Nephron progenitor cell (in vitro differentiated cells): ENCODE measurements around the gene SLC41A3.
"Not testable (repeated sequence)": the region's sequence is repeated elsewhere in the genome, so short reads cannot be mapped to it uniquely, and the experiment has no call there.

Experiments used
- DNase-seq: peaks from one replicate; pipeline ENCODE4 v3.0.0; 2021
- H3K27ac Mint-ChIP-seq: 2 replicates; pipeline ENCODE4 v1.8.0; 2021; ENCODE audit warnings: mild to moderate bottlenecking, moderate library complexity, mixed read lengths
- H3K27me3 Mint-ChIP-seq: 2 replicates; pipeline ENCODE4 v1.8.0; 2021; ENCODE audit warnings: mild to moderate bottlenecking, low read depth, mixed read lengths; ENCODE audit not compliant: poor library complexity
- H3K36me3 Mint-ChIP-seq: 2 replicates; pipeline ENCODE4 v1.8.0; 2021; ENCODE audit warnings: low read depth, mixed read lengths
- H3K4me1 Mint-ChIP-seq: 2 replicates; pipeline ENCODE4 v1.8.0; 2021; ENCODE audit warnings: mixed read lengths
- H3K4me3 Mint-ChIP-seq: 2 replicates; pipeline ENCODE4 v1.8.0; 2021; ENCODE audit warnings: mild to moderate bottlenecking, moderate library complexity, mixed read lengths
- H3K9me3 Mint-ChIP-seq: 2 replicates; pipeline ENCODE4 v1.8.0; 2021; ENCODE audit warnings: mild to moderate bottlenecking, moderate library complexity, mixed read lengths
- TF ChIP-seq, protein P1 (sequence below): fragments of 200-600 bp; sonication (generic); IDR thresholded peaks from 2 replicates; pipeline ENCODE4 v1.5.0; 2021; ENCODE audit warnings: antibody characterized with exemption

The SLC41A3 gene

GRCh38 chr3:125990253-125990970 lies 93.5 kb downstream of the SLC41A3 start:
- H3K4me3 Mint-ChIP-seq: peak overlapping the region; percentile 97
- H3K36me3 Mint-ChIP-seq: no peaks in the 10 kb centered on the region
- H3K9me3 Mint-ChIP-seq: peaks cover 21% of the 10 kb centered on the region
- DNase-seq: peak; percentile 85
- H3K27ac Mint-ChIP-seq: peak overlapping the region; percentile 99
- H3K27me3 Mint-ChIP-seq: peaks cover 24% of the 10 kb centered on the region
- H3K4me1 Mint-ChIP-seq: peaks cover 20% of the 10 kb centered on the region
- TF ChIP-seq, protein P1, sequence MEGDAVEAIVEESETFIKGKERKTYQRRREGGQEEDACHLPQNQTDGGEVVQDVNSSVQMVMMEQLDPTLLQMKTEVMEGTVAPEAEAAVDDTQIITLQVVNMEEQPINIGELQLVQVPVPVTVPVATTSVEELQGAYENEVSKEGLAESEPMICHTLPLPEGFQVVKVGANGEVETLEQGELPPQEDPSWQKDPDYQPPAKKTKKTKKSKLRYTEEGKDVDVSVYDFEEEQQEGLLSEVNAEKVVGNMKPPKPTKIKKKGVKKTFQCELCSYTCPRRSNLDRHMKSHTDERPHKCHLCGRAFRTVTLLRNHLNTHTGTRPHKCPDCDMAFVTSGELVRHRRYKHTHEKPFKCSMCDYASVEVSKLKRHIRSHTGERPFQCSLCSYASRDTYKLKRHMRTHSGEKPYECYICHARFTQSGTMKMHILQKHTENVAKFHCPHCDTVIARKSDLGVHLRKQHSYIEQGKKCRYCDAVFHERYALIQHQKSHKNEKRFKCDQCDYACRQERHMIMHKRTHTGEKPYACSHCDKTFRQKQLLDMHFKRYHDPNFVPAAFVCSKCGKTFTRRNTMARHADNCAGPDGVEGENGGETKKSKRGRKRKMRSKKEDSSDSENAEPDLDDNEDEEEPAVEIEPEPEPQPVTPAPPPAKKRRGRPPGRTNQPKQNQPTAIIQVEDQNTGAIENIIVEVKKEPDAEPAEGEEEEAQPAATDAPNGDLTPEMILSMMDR: no peak

- not testable (repeated sequence) for H3K4me3 Mint-ChIP-seq, H3K4me1 Mint-ChIP-seq, H3K36me3 Mint-ChIP-seq, H3K27ac Mint-ChIP-seq, H3K9me3 Mint-ChIP-seq, DNase-seq
- peaks cover 15% of the 10 kb centered on the region for H3K27me3 Mint-ChIP-seq
These were observed 99.0 kb downstream of the SLC41A3 start for GRCh38 chr3:125984951-125985350.

GRCh38 chr3:125977104-125977503 lies 106.8 kb downstream of the SLC41A3 start:
- H3K9me3 Mint-ChIP-seq, H3K36me3 Mint-ChIP-seq, H3K27ac Mint-ChIP-seq, H3K27me3 Mint-ChIP-seq, H3K4me3 Mint-ChIP-seq, DNase-seq, H3K4me1 Mint-ChIP-seq: not testable (repeated sequence)

DNA sequence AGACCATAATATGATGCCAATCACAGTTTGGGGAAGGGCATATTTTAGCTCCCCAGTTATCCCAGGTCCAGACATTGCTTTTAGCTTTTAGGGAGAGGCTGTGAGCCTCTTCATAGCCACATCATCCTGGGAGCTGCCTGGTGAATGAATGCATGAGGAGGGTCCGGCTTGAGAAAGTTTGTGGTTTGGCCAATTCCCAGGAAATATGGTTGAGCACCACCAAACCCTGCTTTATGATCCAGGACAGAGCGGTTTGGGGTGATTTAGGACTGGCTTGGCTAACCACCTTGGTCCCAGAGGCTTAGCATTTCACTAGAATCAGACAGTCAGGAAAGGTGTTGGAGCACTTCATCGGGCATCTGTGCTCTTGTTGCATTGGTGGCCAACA lies 107.9 kb downstream of the SLC41A3 start:
- H3K27ac Mint-ChIP-seq, H3K4me1 Mint-ChIP-seq, H3K4me3 Mint-ChIP-seq, DNase-seq, H3K36me3 Mint-ChIP-seq, H3K9me3 Mint-ChIP-seq: not testable (repeated sequence)
- peaks cover 20% of the 10 kb centered on the region for H3K27me3 Mint-ChIP-seq

- not testable (repeated sequence) for DNase-seq, H3K27ac Mint-ChIP-seq, H3K4me3 Mint-ChIP-seq, H3K9me3 Mint-ChIP-seq, H3K36me3 Mint-ChIP-seq, H3K4me1 Mint-ChIP-seq
- H3K27me3 Mint-ChIP-seq: peaks cover 26% of the 10 kb centered on the region
These were observed 108.5 kb downstream of the SLC41A3 start for GRCh38 chr3:125975245-125976002.

- H3K9me3 Mint-ChIP-seq, H3K36me3 Mint-ChIP-seq, H3K4me1 Mint-ChIP-seq, H3K27ac Mint-ChIP-seq: not testable (repeated sequence)
- peaks cover 38% of the 10 kb centered on the region for H3K27me3 Mint-ChIP-seq
- peak overlapping the region; percentile 86 for H3K4me3 Mint-ChIP-seq
- peak; percentile 46 for DNase-seq
- TF ChIP-seq, protein P1: peak; percentile 78
These were observed 111.7 kb downstream of the SLC41A3 start for GRCh38 chr3:125971997-125972944.

DNA sequence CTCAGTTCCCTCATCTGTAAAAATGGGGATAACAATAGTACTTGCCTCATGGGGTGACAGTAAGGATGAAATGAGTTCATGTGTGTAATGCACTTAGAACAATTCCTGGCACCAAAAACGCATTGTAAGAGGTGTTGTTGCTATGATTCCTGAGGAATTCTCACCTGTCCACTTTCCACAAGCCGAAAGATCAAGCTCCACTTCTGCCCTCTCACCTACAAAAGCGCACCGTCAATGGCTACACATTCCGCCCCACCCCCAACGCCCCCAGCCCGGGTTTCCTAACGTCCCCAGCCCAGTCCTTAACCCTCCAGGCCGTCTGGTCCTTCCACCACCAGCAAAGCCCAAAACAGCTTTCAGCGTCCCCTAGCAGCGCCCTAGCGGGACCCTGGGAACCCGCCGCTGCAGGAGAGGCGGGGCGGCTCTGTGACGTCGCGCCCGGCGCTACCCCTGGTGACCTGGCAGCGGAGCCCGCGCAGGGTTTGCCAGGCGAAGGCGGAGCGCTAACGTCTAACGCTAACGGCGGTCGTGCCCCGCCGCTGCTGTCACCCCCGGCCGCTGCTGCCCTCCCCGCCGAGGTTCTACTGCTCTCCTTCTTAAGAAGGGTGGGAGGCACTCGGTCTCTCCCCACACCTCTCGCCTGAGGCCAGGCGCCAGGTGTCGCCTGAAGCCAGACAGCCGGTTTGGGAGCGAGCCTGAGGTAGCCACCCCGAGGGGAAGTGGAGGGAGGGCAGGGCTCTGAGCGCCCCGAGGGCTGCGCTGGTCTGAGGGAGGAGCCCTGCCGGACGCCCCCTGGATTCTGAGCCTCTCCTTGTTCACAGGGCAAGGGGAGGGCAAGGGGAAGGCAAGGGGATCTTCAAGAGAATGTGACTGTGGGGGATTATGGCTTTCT lies 115.0 kb downstream of the SLC41A3 start, which contains the start of gene ROPN1B:
Gene ROPN1B (plus strand): TSS at position 478 of the 892 bp plus-strand sequence. CDS start 2,877 bp downstream, outside the sequence.
- DNase-seq, H3K9me3 Mint-ChIP-seq, H3K4me1 Mint-ChIP-seq, H3K27ac Mint-ChIP-seq, H3K36me3 Mint-ChIP-seq: not testable (repeated sequence)
- peak within 1 kb of the TSS; percentile 60 for H3K4me3 Mint-ChIP-seq
- peaks cover 38% of the 10 kb centered on the region for H3K27me3 Mint-ChIP-seq

DNA sequence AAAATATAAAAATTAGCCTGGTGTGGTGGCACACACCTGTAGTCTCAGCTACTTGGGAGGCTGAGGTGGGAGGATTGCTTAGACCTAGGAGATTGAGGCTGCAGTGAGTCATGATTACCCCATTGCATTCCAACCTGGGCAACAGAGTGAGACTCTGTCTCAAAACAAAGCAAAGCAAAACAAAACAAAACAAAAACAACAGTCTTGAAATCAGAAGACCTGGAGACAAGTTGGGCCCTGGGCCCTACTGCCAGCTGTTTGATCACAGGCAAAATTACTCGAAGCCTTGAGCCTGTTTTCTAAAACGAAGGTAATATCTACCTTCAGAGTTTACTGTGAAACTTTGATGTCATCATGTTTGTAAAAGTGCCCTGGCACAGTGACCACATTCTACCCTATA lies 115.8 kb downstream of the SLC41A3 start:
- not testable (repeated sequence) for H3K9me3 Mint-ChIP-seq, DNase-seq, H3K27ac Mint-ChIP-seq, H3K4me1 Mint-ChIP-seq, H3K4me3 Mint-ChIP-seq, H3K36me3 Mint-ChIP-seq
- peaks cover 38% of the 10 kb centered on the region for H3K27me3 Mint-ChIP-seq
